SW 1271 (cell line): ENCODE measurements around the gene MLANA.
A peak's percentile ranks its signal among the peaks of the same experiment; 100 is the strongest.
"Not testable (repeated sequence)": the region's sequence is repeated elsewhere in the genome, so short reads cannot be mapped to it uniquely, and the experiment has no call there.

Experiments
- DNase-seq, 2 experiments: peaks; one replicate each; lab custom pipeline; 2025; lab: John Stamatoyannopoulos, UW

MLANA gene

GRCh38 chr9:5870020-5870339 lies 20.7 kb upstream of the MLANA start:
- no peak for DNase-seq

- no peak for DNase-seq
Observed at GRCh38 chr9:5870691-5871090, 20.0 kb upstream of the MLANA start.

DNA sequence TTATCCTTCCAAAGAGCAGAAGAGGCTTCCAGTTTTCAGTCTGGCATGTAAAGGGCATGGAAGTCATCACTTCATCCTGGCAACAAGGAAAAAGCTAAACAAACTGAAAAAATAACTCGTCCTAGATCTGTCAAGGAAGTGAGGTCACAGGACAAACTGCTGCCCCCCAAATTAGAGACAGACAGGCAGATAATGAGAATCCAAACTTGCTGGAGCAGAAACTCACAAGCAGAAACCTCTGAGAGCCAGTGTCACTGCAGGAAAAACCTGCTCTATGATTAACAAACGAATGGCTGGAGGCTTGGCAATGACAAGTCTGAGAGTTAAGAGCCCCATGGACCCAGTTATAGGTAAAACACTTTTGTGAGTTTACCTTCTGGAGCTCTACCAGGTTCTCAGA lies 18.9 kb upstream of the MLANA start:
- no peak for DNase-seq

DNA sequence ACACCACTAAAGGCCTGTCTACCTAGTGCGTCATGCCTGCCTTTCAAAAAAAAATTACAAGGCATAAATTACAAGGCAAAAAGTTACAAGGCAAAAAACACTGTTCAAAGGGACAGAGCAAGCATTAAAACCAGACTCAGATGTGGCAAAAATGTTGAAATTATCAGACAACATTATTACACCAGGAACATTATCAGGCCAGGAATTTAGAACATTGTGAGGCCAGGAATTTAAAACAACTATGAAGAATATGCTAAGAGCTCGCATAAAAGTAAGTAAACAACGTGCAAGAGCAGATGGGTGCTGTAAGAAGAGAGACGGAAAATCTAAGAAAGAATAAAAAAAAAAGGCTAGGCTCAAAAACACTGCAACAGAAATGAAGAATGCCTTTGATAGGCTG lies 18.2 kb upstream of the MLANA start:
- DNase-seq: no peak

DNA sequence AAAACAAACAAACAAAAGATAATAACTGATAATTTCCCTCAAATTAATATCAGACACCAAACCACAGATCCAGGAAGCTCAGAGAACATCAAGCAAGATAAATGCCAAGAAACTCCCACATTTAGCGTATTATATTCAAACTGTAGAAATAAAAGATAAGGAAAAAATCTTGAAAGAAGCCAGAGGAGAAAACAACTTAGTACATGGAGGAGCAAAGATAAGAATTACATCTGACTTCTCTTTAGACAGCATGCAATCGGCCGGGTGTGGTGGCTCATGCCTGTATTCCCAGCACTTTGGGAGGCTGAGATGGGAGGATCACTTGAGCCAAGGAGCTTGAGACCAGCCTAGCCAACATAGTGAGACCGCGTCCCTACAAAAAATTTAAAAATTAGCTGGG lies 17.2 kb upstream of the MLANA start:
- DNase-seq: no peak

DNA sequence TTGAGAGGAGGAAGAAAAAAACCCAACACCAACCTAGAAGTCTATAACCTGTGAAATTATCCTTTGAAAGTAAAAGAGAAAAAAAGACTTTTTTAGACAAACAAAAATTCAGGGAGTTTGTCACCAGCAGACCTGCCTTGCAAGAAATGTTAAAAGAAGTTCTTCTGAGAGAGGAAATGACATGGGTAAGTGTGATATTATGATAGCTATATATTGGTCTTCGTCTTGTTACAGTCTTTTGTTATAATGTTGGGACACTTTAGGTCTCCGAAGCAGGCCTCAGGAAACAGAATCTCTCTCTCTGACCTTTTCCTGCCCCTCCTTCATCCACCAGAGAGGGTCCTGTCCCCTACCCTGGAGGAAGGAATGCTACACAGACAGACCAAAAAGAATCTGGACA lies 16.6 kb upstream of the MLANA start:
- no peak for DNase-seq

- DNase-seq: no peak
Observed at GRCh38 chr9:5876026-5876425, 14.7 kb upstream of the MLANA start.

DNA sequence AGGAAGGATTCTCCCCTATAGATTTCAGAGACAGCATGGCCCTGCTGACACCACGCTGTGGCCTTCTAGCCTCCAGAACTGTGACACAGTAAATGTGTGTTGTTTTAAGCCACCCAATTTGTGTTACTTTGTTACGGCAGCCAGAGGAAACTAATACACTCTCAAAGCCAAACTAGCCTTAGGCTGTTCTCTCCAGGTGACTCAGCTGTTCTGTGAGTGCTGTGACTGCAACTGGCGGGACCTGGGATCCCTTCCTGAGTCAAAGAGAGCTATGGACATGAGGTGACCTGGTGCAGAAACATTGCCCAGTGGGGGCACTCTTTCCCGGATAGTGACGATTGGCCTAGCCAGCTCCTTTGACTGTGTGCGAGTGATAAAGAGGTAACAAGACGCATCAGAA lies 14.0 kb upstream of the MLANA start:
- no peak for DNase-seq

- DNase-seq: peak in 1 of 2 experiments; percentile 36
Observed at GRCh38 chr9:5879419-5880181, 11.1 kb upstream of the MLANA start.

GRCh38 chr9:5882244-5883012 lies 8.3 kb upstream of the MLANA start:
- DNase-seq: not testable (repeated sequence)

GRCh38 chr9:5884191-5884590 lies 6.5 kb upstream of the MLANA start:
- no peak for DNase-seq

DNA sequence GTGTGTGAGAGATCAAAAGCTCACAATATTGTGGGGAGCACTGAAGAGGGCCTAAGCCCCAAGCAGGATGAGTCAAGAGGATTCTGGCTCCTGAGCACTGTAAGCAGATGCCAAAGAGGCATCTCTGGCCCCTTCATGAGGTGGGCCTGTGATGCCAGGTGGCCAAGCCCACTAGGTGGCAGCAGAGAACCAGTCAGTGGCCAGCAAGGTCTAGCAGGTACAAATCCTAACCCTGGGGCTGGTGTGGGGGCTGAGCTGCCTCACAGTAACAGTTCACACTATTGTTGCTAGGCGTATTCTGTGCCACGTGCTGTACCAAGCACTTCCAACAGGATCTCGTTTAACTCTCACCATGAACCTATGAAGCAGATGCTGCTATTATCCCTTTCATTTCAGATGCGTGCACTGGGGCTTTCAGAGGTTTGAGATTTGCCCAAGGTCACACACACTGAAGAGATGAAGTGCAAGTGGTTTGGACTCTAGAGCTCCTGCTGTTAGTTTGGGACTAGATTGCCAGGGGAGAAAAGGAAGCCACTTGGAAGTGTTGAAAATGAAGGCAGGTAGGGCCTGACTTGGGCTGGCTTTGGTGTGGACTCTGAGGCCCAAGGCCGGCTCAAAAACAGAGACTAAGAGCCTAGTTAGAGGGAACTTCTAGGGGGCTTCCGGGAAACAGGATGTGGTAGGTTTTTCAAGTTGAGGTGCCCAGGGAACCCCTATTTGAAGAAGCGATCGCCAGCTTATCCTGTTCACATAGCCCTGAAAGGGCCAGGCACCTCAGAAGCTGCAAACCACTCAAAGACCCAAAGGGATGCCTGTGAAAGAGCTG lies 4.4 kb upstream of the MLANA start:
- DNase-seq: peak in 1 of 2 experiments; percentile 1

- DNase-seq: no peak
Observed at GRCh38 chr9:5892456-5893133, 1.9 kb downstream of the MLANA start.

GRCh38 chr9:5893134-5893505 lies 2.4 kb downstream of the MLANA start:
- DNase-seq: no peak

DNA sequence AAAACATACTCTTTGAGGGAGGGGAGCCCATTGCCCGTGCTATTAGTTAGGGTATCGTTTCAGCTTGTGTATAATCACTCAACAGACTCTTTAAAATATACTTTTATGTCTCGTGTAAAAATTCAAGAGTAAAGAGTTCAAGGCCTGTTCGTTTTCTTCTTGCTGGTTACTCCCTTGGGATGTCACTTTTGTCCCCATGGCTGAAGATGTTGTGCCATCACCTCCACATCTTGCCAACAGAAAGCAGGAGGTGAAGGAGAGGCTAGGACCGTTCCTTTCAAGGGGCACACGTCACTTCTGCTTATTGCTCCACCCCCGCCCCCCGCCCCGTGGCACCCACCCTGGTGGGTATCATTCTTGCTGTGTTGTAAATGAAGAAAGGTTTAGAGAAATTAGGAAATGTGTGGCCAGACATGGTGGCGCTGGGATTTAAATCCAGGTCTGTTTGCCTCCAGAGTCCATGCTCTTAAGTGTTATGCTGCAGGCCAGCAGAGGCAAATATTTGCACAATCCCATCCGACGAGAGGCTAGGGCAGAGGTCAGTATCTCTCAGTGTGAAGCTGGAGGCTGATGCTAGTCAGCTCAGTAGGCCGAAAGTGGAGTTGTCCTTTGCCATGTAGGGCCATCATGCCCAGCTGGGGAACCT lies 3.0 kb downstream of the MLANA start:
- no peak for DNase-seq

DNA sequence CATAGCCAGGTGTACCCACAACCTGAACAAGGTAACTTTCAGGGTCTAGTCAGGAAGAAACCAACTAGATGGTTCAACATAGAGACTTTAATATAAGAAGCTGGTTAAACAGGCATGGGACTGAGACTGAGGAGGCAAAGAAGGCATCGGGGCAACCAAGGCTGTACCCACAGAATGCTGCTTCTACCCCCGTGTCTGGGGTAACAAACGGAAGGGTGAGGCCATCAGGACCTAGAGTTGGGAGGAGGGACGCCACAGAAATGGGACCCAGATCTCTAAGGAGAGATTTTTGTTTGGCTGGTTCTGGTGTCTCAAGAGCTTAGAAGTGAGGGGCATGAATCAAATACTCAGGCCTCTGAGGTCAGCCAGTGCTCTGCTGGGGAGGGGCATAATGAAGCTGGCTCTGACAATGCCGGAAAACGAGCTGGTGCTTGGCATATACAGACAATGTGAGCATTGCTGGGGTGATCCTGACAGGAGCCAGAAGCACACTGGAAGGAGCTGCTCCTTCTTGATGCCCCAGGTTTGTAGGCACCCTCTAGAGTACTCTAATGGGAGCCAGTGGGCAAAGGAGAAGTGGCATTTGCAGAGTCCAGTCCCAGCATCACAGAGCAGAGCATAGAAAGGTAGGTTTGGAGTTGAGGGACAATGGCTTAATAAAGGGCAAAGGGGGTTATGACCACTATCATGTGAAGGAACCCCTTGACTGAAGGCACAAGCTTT lies 3.7 kb downstream of the MLANA start:
- no peak for DNase-seq

- DNase-seq: no peak
Observed at GRCh38 chr9:5895782-5896181, 5.1 kb downstream of the MLANA start.

DNA sequence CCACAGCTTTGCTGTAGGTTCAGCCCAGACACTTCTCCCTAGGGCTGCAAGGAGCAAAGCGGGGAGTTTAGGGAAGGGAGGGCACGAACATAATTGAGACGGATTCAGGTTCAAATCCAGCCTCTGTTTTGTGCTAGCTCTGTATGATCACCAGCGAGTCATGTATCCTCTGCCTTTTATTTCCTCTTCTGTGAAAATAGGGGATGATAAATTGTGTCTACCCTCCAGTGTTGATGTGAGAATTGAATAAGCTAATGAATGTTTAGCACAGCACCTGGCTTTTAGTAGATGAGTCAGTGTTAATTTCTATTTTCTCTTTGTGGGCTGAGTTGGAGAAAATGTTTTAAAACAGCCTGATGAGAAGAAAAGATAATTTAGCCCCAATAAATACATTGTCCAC lies 6.2 kb downstream of the MLANA start:
- DNase-seq: no peak

DNA sequence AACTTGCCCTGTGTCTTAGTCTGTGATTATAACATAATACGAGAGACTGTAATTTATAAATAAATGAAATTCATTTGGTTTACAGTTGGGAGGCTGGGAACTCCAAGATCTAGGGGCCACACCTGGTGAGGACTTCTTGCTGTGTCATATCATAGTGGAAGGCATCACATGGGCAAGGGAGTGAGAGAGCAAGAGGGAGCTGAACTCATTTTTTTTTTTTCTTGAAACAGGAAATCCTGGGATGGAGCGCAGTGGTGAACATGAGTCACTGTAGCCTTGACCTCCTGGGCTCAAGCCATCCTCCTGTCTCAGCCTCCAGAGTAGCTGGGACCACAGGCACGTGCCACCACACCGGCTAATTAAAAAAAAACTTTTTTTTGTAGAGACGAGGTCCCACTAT lies 7.2 kb downstream of the MLANA start:
- DNase-seq: no peak

GRCh38 chr9:5899292-5899691 lies 8.6 kb downstream of the MLANA start:
- no peak for DNase-seq

GRCh38 chr9:5900622-5901021 lies 9.9 kb downstream of the MLANA start:
- DNase-seq: no peak
